Sciatic nerve (tissue), 2 donors: ENCODE data around the gene PANK3. TPM values are rescaled to one million over a fixed set of nuclear protein-coding genes. Genes with fewer than 3 reads are reported as not detected.
"Not testable (repeated sequence)": the region's sequence is repeated elsewhere in the genome, so short reads cannot be mapped to it uniquely, and the experiment has no call there.

Source experiments
- ATAC-seq: fragments of 200-7000 bp; cut with Tn5 transposase; one replicate; pipeline ENCODE4 v1.9.1; 2020; ENCODE audit warnings: mild to moderate bottlenecking, moderate library complexity
- DNase-seq: peaks from one replicate; pipeline ENCODE4 v3.0.0-alpha.2; 2020; ENCODE audit warnings: low spot score
- intact Hi-C: fragments of 100-400 bp; cut with DNase I; formaldehyde crosslinking; loops from one replicate; pipeline ENCODE4 v1.14.2; 2022
- total RNA-seq: library from RNA; stranded (reverse); fragmentation: NEBNext Ultra II Directional; extraction: Animal tissue kit (Norgen Biotek cat#: 25700); gene quantifications from one replicate; pipeline ENCODE4 v1.2.1, GENCODE V29; 2021
- donor health status: DM: no; HTN: no; CAD: no.
- donor health status: DM: no; HTN: no; CAD: no.

Gene PANK3
- total RNA-seq, 1 donor from 2014 or later = 64.0 TPM

GRCh38 chr5:168568738-168569137, 10.4 kb downstream of the PANK3 start:
- DNase-seq (no peak), ATAC-seq (no peak)
- intact Hi-C loops = no loop called here

GRCh38 chr5:168563959-168564358, 15.2 kb downstream of the PANK3 start:
- intact Hi-C loops = no loop called here
- DNase-seq (no peak), ATAC-seq (no peak)

- DNase-seq = no peak
- intact Hi-C loops = no loop called here
- no peak for ATAC-seq
Measured at GRCh38 chr5:168562279-168562678, 16.9 kb downstream of the PANK3 start.

GRCh38 chr5:168557389-168557788, 21.8 kb downstream of the PANK3 start:
- intact Hi-C loops = no loop called here
- DNase-seq = no peak
- ATAC-seq = no peak

- intact Hi-C loops = no loop called here
- DNase-seq (no peak), ATAC-seq (no peak)
Measured at GRCh38 chr5:168553377-168554130, 25.6 kb downstream of the PANK3 start.

- intact Hi-C loops = no loop called here
- ATAC-seq = no peak
- DNase-seq = no peak
Measured at GRCh38 chr5:168552146-168552545, 27.0 kb downstream of the PANK3 start.

GRCh38 chr5:168550656-168551055, 28.5 kb downstream of the PANK3 start:
- DNase-seq (no peak), ATAC-seq (no peak)
- intact Hi-C loops = no loop called here

GRCh38 chr5:168549554-168549953, 29.6 kb downstream of the PANK3 start:
- no peak for DNase-seq
- ATAC-seq = no peak
- intact Hi-C loops = no loop called here

- no peak for ATAC-seq
- intact Hi-C loops = no loop called here
- no peak for DNase-seq
Measured at GRCh38 chr5:168537176-168537575, 42.0 kb downstream of the PANK3 start.

GRCh38 chr5:168534351-168534750, 44.8 kb downstream of the PANK3 start:
- intact Hi-C loops, DNase-seq, ATAC-seq: not testable (repeated sequence)

GRCh38 chr5:168531987-168532864, 46.9 kb downstream of the PANK3 start:
- DNase-seq (no peak), ATAC-seq (no peak)
- intact Hi-C loops = no loop called here

GRCh38 chr5:168531191-168531590, 48.0 kb downstream of the PANK3 start:
- no peak for DNase-seq
- intact Hi-C loops = no loop called here
- no peak for ATAC-seq

GRCh38 chr5:168530621-168531150, 48.5 kb downstream of the PANK3 start:
- DNase-seq (no peak), ATAC-seq (no peak)
- intact Hi-C loops = no loop called here

- DNase-seq (no peak), ATAC-seq (no peak)
- intact Hi-C loops = no loop called here
Measured at GRCh38 chr5:168529374-168530234, 49.6 kb downstream of the PANK3 start.

GRCh38 chr5:168528521-168529373, 50.4 kb downstream of the PANK3 start, which contains the start of gene FBLL1:
FBLL1 (plus strand) TSS chr5:168529305; CDS start chr5:168529505, 200 bp downstream.
- no peak for ATAC-seq
- DNase-seq = no peak
- intact Hi-C loops = no loop called here

GRCh38 chr5:168527756-168528295, 51.3 kb downstream of the PANK3 start:
- ATAC-seq (no peak), DNase-seq (no peak)
- intact Hi-C loops = no loop called here

- ATAC-seq (no peak), DNase-seq (no peak)
- intact Hi-C loops = no loop called here
Measured at GRCh38 chr5:168525856-168526255, 53.3 kb downstream of the PANK3 start.
